A673 (cell line): ENCODE data around the gene SLC16A3. TPM values are rescaled to one million over a fixed set of nuclear protein-coding genes. Genes with fewer than 3 reads are reported as not detected.

Experiments
- BruUV-seq: library from RNA; stranded (reverse); fragments of 400-500 nt; replicated peaks from 2 replicates; lab custom pipeline; 2021; lab: Mats Ljungman, UMichigan
- CTCF ChIA-PET: fragments of 300-600 bp; sonication (Branson Sonifier 250); formaldehyde crosslinking; loops from one replicate; lab custom pipeline; 2022; ENCODE audit warnings: antibody characterized with exemption; lab: Charles Lee
- POLR2A ChIA-PET: fragments of 300-600 bp; sonication (Branson Sonifier 250); formaldehyde crosslinking; loops from one replicate; lab custom pipeline; 2022; ENCODE audit warnings: antibody characterized with exemption; ENCODE audit not compliant: low non-redundant PET; lab: Charles Lee
- DNase-seq: peaks from one replicate; pipeline ENCODE4 v3.0.0-alpha.2; 2015; ENCODE audit warnings: low spot score
- H3K27ac ChIP-seq: fragments of 200-600 bp; sonication (generic); 2 replicates; pipeline ENCODE4 v1.5.1; 2016; ENCODE audit warnings: mixed run types, low read depth, mild to moderate bottlenecking, mixed read lengths, antibody characterized with exemption, low read length; ENCODE audit not compliant: poor library complexity, severe bottlenecking
- H3K27me3 ChIP-seq: fragments of 200-600 bp; sonication (generic); replicated peaks from 2 replicates; pipeline ENCODE4 v1.6.1; 2017; ENCODE audit warnings: mixed run types, low read depth, mild to moderate bottlenecking, mixed read lengths, antibody characterized with exemption, low read length; ENCODE audit not compliant: insufficient read depth, poor library complexity
- H3K36me3 ChIP-seq: fragments of 200-600 bp; sonication (generic); 2 replicates; pipeline ENCODE4 v1.6.1; 2016; ENCODE audit warnings: mixed run types, mild to moderate bottlenecking, mixed read lengths, antibody characterized with exemption, low read length; ENCODE audit not compliant: insufficient read depth, poor library complexity, severe bottlenecking
- H3K4me1 ChIP-seq: fragments of 200-600 bp; sonication (generic); 2 replicates; pipeline ENCODE4 v1.6.1; 2017; ENCODE audit warnings: mixed run types, mild to moderate bottlenecking, mixed read lengths, antibody characterized with exemption, low read length; ENCODE audit not compliant: insufficient read depth, poor library complexity, severe bottlenecking
- H3K4me3 ChIP-seq: fragments of 200-600 bp; sonication (generic); 2 replicates; pipeline ENCODE4 v1.5.1; 2016; ENCODE audit warnings: low read depth, mixed run types, mild to moderate bottlenecking, mixed read lengths, low read length; ENCODE audit not compliant: poor library complexity, severe bottlenecking
- H3K9me3 ChIP-seq: fragments of 200-600 bp; sonication (generic); 2 replicates; pipeline ENCODE4 v1.6.1; 2016; ENCODE audit warnings: mixed run types, low read depth, mild to moderate bottlenecking, mixed read lengths, antibody characterized with exemption, low read length; ENCODE audit not compliant: poor library complexity, severe bottlenecking
- EZH2 ChIP-seq: fragments of 200-600 bp; sonication (generic); IDR thresholded peaks from 2 replicates; pipeline ENCODE4 v1.6.1; 2017; ENCODE audit warnings: borderline replicate concordance, low read depth, mild to moderate bottlenecking, mixed read lengths, antibody characterized with exemption, low read length; ENCODE audit not compliant: poor library complexity, severe bottlenecking
- intact Hi-C: fragments of 100-400 bp; cut with micrococcal nuclease; formaldehyde crosslinking; loops from one replicate; pipeline ENCODE4 v1.10.0; 2022; ENCODE audit not compliant: unreplicated experiment
- microRNA-seq: library from miRNA; unstranded; fragments of <30 nt; microRNA quantifications from one replicate; pipeline ENCODE4 v1.2.0, GENCODE V29; 2021
- total RNA-seq: library from RNA; stranded (reverse); gene quantifications from 2 replicates; pipeline ENCODE4 v1.2.3, GENCODE V29; 2021
- TF ChIP-seq, protein P1 (sequence below): fragments of 300-800, 200-600 bp; sonication (generic); conservative IDR thresholded peaks from 2 replicates; pipeline ENCODE4 v1.5.1; 2017; ENCODE audit warnings: low read depth, mild to moderate bottlenecking, antibody characterized with exemption, low read length, moderate library complexity, mixed read lengths

The SLC16A3 gene
- total RNA-seq, 1 experiment from 2014 or later = 0.97 TPM

DNA sequence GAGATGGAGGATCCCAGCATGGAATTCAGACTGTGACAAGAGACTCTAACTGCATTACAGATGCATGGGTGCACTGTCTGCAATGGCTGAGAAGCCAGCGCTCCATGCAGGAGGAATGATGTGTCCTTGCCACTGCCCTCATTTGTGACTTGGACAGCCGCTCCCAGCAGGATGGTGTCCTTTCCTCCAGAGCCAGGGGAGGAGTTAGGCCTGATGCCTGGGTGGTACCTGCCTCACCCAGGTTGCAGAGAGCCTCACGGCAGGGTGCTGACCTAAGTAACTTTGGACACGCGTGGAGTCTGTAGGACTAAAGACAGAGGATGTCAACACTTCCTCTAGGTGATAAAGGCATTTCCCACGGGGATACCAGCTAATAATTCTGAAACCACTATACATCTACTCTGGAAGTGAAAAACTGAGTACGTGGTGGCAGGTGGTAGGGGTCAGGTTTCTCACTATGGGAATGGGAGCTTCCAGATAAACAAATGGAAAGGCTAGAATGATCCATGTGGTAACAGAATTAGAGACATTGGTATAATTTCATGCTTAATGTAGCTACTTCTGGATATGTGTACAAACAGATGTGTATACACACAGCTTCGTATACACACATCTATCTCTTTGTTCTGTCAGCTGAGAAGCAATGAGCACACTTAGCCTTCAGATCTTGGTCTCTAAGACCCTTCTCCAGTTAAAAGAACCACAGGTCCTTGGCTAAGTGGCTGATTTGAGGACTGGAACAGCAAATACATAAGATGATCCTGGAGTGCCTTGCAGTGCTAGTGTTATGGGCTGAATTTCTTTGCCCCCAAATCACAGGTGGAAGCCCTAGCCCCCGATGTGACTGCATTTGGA, 58.4 kb downstream of the SLC16A3 start:
- Histone ChIP-seq H3K27me3 (no peaks in the 10 kb centered on the region), H3K27ac (no peak overlapping the region), H3K9me3 (no peaks in the 10 kb centered on the region), H3K4me3 (no peak overlapping the region), H3K36me3 (no peaks in the 10 kb centered on the region), H3K4me1 (peaks cover 9% of the 10 kb centered on the region)
- no peak for DNase-seq
- TF ChIP-seq, protein P1, sequence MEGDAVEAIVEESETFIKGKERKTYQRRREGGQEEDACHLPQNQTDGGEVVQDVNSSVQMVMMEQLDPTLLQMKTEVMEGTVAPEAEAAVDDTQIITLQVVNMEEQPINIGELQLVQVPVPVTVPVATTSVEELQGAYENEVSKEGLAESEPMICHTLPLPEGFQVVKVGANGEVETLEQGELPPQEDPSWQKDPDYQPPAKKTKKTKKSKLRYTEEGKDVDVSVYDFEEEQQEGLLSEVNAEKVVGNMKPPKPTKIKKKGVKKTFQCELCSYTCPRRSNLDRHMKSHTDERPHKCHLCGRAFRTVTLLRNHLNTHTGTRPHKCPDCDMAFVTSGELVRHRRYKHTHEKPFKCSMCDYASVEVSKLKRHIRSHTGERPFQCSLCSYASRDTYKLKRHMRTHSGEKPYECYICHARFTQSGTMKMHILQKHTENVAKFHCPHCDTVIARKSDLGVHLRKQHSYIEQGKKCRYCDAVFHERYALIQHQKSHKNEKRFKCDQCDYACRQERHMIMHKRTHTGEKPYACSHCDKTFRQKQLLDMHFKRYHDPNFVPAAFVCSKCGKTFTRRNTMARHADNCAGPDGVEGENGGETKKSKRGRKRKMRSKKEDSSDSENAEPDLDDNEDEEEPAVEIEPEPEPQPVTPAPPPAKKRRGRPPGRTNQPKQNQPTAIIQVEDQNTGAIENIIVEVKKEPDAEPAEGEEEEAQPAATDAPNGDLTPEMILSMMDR = no peak
- no peak for TF ChIP-seq EZH2
- BruUV-seq = no TSS peak
- intact Hi-C loops = no loop called here
- POLR2A ChIA-PET = no interaction called here
- CTCF ChIA-PET = no interaction called here

DNA sequence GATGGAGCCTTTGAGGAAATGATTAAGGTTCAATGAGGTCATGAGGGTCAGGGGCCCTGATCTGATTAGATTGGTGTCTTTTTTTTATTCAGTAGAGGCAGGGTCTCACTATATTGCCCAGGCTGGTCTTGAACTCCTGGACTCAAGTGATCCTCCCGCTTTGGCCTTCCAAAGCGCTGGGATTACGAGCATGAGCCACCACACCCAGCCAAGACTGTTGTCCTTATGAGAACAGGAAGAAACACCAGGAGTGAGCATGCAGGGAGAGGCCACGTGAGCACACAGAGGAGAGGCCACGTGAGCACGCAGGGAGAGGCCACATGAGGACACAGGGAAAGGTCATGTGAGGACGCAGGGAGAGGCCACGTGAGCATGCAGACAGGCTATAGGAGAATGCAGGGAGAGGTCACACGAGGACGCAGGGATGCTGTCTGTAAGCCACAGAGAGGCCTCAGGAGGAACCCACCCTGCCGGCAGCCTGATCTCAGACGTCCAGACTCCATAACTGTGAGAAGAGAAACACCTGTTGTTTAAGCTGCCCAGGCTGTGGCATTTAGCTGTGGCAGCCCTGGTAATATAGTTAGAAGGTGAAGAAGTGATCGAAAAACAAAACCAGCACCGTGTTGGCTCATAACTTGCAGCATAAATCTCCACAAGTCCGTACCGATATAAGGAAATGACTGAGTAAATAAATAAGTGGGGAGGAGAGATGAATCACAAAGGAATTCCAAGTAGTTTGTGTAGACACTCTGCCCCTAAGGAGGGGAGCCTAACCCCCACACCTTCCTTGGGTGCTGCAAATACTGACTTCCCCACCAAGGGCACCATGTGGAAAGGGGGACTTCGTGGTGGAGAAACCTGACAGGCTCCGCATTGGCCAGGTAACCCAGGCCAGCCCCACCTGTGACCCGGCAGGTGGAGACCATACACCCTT, 59.3 kb downstream of the SLC16A3 start:
- H3K27me3 ChIP-seq = no peaks in the 10 kb centered on the region
- TF ChIP-seq, protein P1 = no peak
- TF ChIP-seq EZH2 = no peak
- BruUV-seq = no TSS peak
- ChIA-PET CTCF (no interaction called here), POLR2A (no interaction called here)
- H3K4me1 ChIP-seq = peaks cover 8% of the 10 kb centered on the region
- H3K36me3 ChIP-seq = no peaks in the 10 kb centered on the region
- intact Hi-C loops = no loop called here
- H3K9me3 ChIP-seq = no peaks in the 10 kb centered on the region
- no peak overlapping the region for H3K4me3 ChIP-seq
- H3K27ac ChIP-seq = no peak overlapping the region
- DNase-seq = no peak

Small RNA genes lying within 50 kb of the gene (microRNA-seq; reads per million reads assigned to microRNA genes)
- not detected for gene MIR6787

Other genes with a start within 250 kb of the SLC16A3 start
- gene CENPX, start 206.2 kb upstream of the SLC16A3 start, total RNA-seq = 153 and 165 TPM in 2 replicates
- 34.3 and 37.8 TPM in 2 replicates for gene LRRC45, start 205.7 kb upstream of the SLC16A3 start, total RNA-seq
- 24.8 and 42.0 TPM in 2 replicates for gene RAC3, start 197.4 kb upstream of the SLC16A3 start, total RNA-seq
- 140 and 191 TPM in 2 replicates for gene DCXR, start 191.3 kb upstream of the SLC16A3 start, total RNA-seq
- gene RFNG, start 177.2 kb upstream of the SLC16A3 start, total RNA-seq = 31.5 and 39.4 TPM in 2 replicates
- 162 and 192 TPM in 2 replicates for gene GPS1, start 177.1 kb upstream of the SLC16A3 start, total RNA-seq
- gene DUS1L, start 163.2 kb upstream of the SLC16A3 start, total RNA-seq = 139 and 143 TPM in 2 replicates
- 591 and 676 TPM in 2 replicates for gene FASN, start 130.8 kb upstream of the SLC16A3 start, total RNA-seq
- gene CCDC57, start 16.2 kb upstream of the SLC16A3 start, total RNA-seq = 43.6 and 58.8 TPM in 2 replicates
- gene CSNK1D, start 44.7 kb downstream of the SLC16A3 start, total RNA-seq = 139 and 150 TPM in 2 replicates
- not detected in 2 replicates for gene CD7, start 88.6 kb downstream of the SLC16A3 start, total RNA-seq
- gene SECTM1, start 104.7 kb downstream of the SLC16A3 start, total RNA-seq = 1.4 and 2.8 TPM in 2 replicates
- gene TEX19, start 130.2 kb downstream of the SLC16A3 start, total RNA-seq = 0.39 and 1.2 TPM in 2 replicates
- gene UTS2R, start 142.7 kb downstream of the SLC16A3 start, total RNA-seq = 0.52 and 0.58 TPM in 2 replicates
- gene HEXD, start 189.3 kb downstream of the SLC16A3 start, total RNA-seq = 20.1 and 24.0 TPM in 2 replicates
- gene OGFOD3, start 189.5 kb downstream of the SLC16A3 start, total RNA-seq = 25.0 and 30.9 TPM in 2 replicates
- gene CYBC1, start 221.7 kb downstream of the SLC16A3 start, total RNA-seq = 72.8 and 91.1 TPM in 2 replicates
- gene NARF, start 229.7 kb downstream of the SLC16A3 start, total RNA-seq = 74.1 and 75.7 TPM in 2 replicates